WTC11 (cell line): ENCODE measurements around the gene RFTN1. TPM values are rescaled to one million over a fixed set of nuclear protein-coding genes. Genes with fewer than 3 reads are reported as not detected.
"Not testable (repeated sequence)": the region's sequence is repeated elsewhere in the genome, so short reads cannot be mapped to it uniquely, and the experiment has no call there.

Source experiments
- ATAC-seq: fragments of 200-7000 bp; cut with Tn5 transposase; 2 replicates; pipeline ENCODE4 v1.10.0; 2021; ENCODE audit warnings: mild to moderate bottlenecking, moderate library complexity
- CTCF ChIA-PET: fragments of 300-600 bp; sonication (Branson Sonifier 250); formaldehyde crosslinking; loops from one replicate; lab custom pipeline; 2021; ENCODE audit warnings: antibody characterized with exemption; lab: Charles Lee
- POLR2A ChIA-PET: fragments of 350-600 bp; sonication (Branson Sonifier 250); formaldehyde crosslinking; loops from one replicate; lab custom pipeline; 2021; ENCODE audit warnings: antibody characterized with exemption; lab: Charles Lee
- DNase-seq: peaks from one replicate; pipeline ENCODE4 v3.0.0; 2021; ENCODE audit warnings: low spot score
- H3K27ac Mint-ChIP-seq: 2 replicates; pipeline ENCODE4 v1.8.0; 2021; ENCODE audit warnings: mixed read lengths
- H3K27me3 Mint-ChIP-seq: 2 replicates; pipeline ENCODE4 v1.8.0; 2021; ENCODE audit warnings: low read depth, mild to moderate bottlenecking, moderate library complexity, mixed read lengths
- H3K36me3 Mint-ChIP-seq: 2 replicates; pipeline ENCODE4 v1.8.0; 2021; ENCODE audit warnings: mixed read lengths
- H3K4me1 Mint-ChIP-seq: 2 replicates; pipeline ENCODE4 v1.8.0; 2022; ENCODE audit warnings: mixed read lengths
- H3K4me3 Mint-ChIP-seq: 2 replicates; pipeline ENCODE4 v1.8.0; 2021; ENCODE audit warnings: mild to moderate bottlenecking, moderate library complexity, mixed read lengths
- H3K9me3 Mint-ChIP-seq: 2 replicates; pipeline ENCODE4 v1.8.0; 2021; ENCODE audit warnings: mixed read lengths
- AFF4 ChIP-seq: sonication (generic); formaldehyde crosslinking; IDR thresholded peaks from 2 replicates; pipeline ENCODE4 v1.8.1; 2023; ENCODE audit warnings: mild to moderate bottlenecking, missing genetic modification reagents, borderline replicate concordance
- ATF1 ChIP-seq: sonication (generic); formaldehyde crosslinking; IDR thresholded peaks from 2 replicates; pipeline ENCODE4 v1.8.1; 2023; ENCODE audit warnings: mild to moderate bottlenecking, moderate library complexity, missing genetic modification reagents
- CDX4 ChIP-seq: fragments of 250-450 bp; sonication (Bioruptor Pico); IDR thresholded peaks from 2 replicates; pipeline ENCODE4 v1.9.0; 2021; ENCODE audit warnings: moderate library complexity, mild to moderate bottlenecking, inconsistent platforms, borderline replicate concordance
- ELF4 ChIP-seq: sonication (generic); formaldehyde crosslinking; IDR thresholded peaks from 2 replicates; pipeline ENCODE4 v1.8.1; 2022; ENCODE audit warnings: low read depth, mild to moderate bottlenecking, moderate library complexity, missing genetic modification reagents
- ESRRA ChIP-seq: sonication (generic); formaldehyde crosslinking; IDR thresholded peaks from 2 replicates; pipeline ENCODE4 v1.8.1; 2022; ENCODE audit warnings: mild to moderate bottlenecking, missing genetic modification reagents, borderline replicate concordance
- GTF2I ChIP-seq: fragments of 250-450 bp; sonication (Bioruptor Pico); conservative IDR thresholded peaks from 2 replicates; pipeline ENCODE4 v1.4.0; 2021; ENCODE audit warnings: mild to moderate bottlenecking
- JAZF1 ChIP-seq: fragments of 250-450 bp; sonication (Bioruptor Pico); IDR thresholded peaks from 2 replicates; pipeline ENCODE4 v1.9.0; 2021; ENCODE audit warnings: moderate library complexity, mild to moderate bottlenecking, inconsistent platforms
- MLX ChIP-seq: sonication (generic); formaldehyde crosslinking; IDR thresholded peaks from 2 replicates; pipeline ENCODE4 v1.8.1; 2023; ENCODE audit warnings: mild to moderate bottlenecking, missing genetic modification reagents, moderate library complexity
- NFYB ChIP-seq: sonication (generic); formaldehyde crosslinking; conservative IDR thresholded peaks from 2 replicates; pipeline ENCODE4 v1.8.0; 2022; ENCODE audit warnings: low read depth, missing genetic modification reagents
- OVOL2 ChIP-seq: fragments of 250-450 bp; sonication (Bioruptor Pico); IDR thresholded peaks from 2 replicates; pipeline ENCODE4 v1.9.0; 2021; ENCODE audit warnings: mild to moderate bottlenecking, borderline replicate concordance
- TEAD4 ChIP-seq: sonication (generic); formaldehyde crosslinking; IDR thresholded peaks from 2 replicates; pipeline ENCODE4 v1.8.0; 2022; ENCODE audit warnings: mild to moderate bottlenecking, missing genetic modification reagents
- ZNF138 ChIP-seq: sonication (generic); formaldehyde crosslinking; conservative IDR thresholded peaks from 2 replicates; pipeline ENCODE4 v1.8.1; 2022; ENCODE audit warnings: mild to moderate bottlenecking, moderate library complexity, missing genetic modification reagents
- ZNF671 ChIP-seq: fragments of 250-450 bp; sonication (Bioruptor Pico); IDR thresholded peaks from 2 replicates; pipeline ENCODE4 v1.8.0; 2021; ENCODE audit warnings: mild to moderate bottlenecking
- total RNA-seq: library from RNA; stranded (reverse); gene quantifications from 3 replicates; pipeline ENCODE4 v1.2.3, GENCODE V29; 2021
- TF ChIP-seq, protein P1 (sequence below): sonication (generic); formaldehyde crosslinking; conservative IDR thresholded peaks from 2 replicates; pipeline ENCODE4 v1.8.1; 2022; ENCODE audit warnings: mild to moderate bottlenecking, missing genetic modification reagents
- TF ChIP-seq, protein P2 (sequence below): fragments of 250-450 bp; sonication (Bioruptor Pico); IDR thresholded peaks from 2 replicates; pipeline ENCODE4 v1.9.0; 2021; ENCODE audit warnings: mild to moderate bottlenecking

The RFTN1 gene
- total RNA-seq, 1 experiment from 2014 or later: 3.8 TPM

- Mint-ChIP-seq H3K27me3 (peaks cover 46% of the 10 kb centered on the region), H3K9me3 (peaks cover 23% of the 10 kb centered on the region), H3K4me3 (no peak overlapping the region), H3K36me3 (peaks cover 11% of the 10 kb centered on the region), H3K27ac (no peak overlapping the region), H3K4me1 (peaks cover 30% of the 10 kb centered on the region)
- ChIA-PET CTCF (interaction anchor here (1.2 kb wide), 1 partner anchor 204 kb away, joined by 4 read pairs; no protein-coding TSS in a partner anchor), POLR2A (no interaction called here)
- ATAC-seq (no peak), DNase-seq (no peak)
- TF ChIP-seq, protein P1, sequence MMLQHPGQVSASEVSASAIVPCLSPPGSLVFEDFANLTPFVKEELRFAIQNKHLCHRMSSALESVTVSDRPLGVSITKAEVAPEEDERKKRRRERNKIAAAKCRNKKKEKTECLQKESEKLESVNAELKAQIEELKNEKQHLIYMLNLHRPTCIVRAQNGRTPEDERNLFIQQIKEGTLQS (CRISPR knock-in tag): no peak
- TF ChIP-seq AFF4 (CRISPR knock-in tag): no peak
Observed at GRCh38 chr3:16494094-16494493, 19.4 kb downstream of the RFTN1 start.

GRCh38 chr3:16490062-16490619, 23.4 kb downstream of the RFTN1 start:
- no peak for DNase-seq
- Mint-ChIP-seq H3K9me3 (peaks cover 18% of the 10 kb centered on the region), H3K27ac (no peak overlapping the region), H3K4me3 (no peak overlapping the region), H3K27me3 (peaks cover 75% of the 10 kb centered on the region), H3K36me3 (peaks cover 9% of the 10 kb centered on the region), H3K4me1 (peaks cover 7% of the 10 kb centered on the region)
- POLR2A ChIA-PET: no interaction called here
- no peak for TF ChIP-seq ZNF671 (CRISPR knock-in tag)
- TF ChIP-seq ESRRA (CRISPR knock-in tag): no peak
- TF ChIP-seq NFYB (CRISPR knock-in tag): no peak
- no peak for TF ChIP-seq ZNF138
- no peak for TF ChIP-seq TEAD4 (CRISPR knock-in tag)
- TF ChIP-seq OVOL2 (CRISPR knock-in tag): no peak
- TF ChIP-seq ATF1 (CRISPR knock-in tag): no peak
- no peak for TF ChIP-seq MLX (CRISPR knock-in tag)
- no peak for TF ChIP-seq CDX4
- TF ChIP-seq, protein P2, sequence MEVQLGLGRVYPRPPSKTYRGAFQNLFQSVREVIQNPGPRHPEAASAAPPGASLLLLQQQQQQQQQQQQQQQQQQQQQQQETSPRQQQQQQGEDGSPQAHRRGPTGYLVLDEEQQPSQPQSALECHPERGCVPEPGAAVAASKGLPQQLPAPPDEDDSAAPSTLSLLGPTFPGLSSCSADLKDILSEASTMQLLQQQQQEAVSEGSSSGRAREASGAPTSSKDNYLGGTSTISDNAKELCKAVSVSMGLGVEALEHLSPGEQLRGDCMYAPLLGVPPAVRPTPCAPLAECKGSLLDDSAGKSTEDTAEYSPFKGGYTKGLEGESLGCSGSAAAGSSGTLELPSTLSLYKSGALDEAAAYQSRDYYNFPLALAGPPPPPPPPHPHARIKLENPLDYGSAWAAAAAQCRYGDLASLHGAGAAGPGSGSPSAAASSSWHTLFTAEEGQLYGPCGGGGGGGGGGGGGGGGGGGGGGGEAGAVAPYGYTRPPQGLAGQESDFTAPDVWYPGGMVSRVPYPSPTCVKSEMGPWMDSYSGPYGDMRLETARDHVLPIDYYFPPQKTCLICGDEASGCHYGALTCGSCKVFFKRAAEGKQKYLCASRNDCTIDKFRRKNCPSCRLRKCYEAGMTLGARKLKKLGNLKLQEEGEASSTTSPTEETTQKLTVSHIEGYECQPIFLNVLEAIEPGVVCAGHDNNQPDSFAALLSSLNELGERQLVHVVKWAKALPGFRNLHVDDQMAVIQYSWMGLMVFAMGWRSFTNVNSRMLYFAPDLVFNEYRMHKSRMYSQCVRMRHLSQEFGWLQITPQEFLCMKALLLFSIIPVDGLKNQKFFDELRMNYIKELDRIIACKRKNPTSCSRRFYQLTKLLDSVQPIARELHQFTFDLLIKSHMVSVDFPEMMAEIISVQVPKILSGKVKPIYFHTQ (CRISPR knock-in tag): no peak
- TF ChIP-seq ELF4 (CRISPR knock-in tag): no peak
- no peak for TF ChIP-seq JAZF1 (CRISPR knock-in tag)
- TF ChIP-seq GTF2I (CRISPR knock-in tag): no peak
- no peak for ATAC-seq
- CTCF ChIA-PET: no interaction called here

DNA sequence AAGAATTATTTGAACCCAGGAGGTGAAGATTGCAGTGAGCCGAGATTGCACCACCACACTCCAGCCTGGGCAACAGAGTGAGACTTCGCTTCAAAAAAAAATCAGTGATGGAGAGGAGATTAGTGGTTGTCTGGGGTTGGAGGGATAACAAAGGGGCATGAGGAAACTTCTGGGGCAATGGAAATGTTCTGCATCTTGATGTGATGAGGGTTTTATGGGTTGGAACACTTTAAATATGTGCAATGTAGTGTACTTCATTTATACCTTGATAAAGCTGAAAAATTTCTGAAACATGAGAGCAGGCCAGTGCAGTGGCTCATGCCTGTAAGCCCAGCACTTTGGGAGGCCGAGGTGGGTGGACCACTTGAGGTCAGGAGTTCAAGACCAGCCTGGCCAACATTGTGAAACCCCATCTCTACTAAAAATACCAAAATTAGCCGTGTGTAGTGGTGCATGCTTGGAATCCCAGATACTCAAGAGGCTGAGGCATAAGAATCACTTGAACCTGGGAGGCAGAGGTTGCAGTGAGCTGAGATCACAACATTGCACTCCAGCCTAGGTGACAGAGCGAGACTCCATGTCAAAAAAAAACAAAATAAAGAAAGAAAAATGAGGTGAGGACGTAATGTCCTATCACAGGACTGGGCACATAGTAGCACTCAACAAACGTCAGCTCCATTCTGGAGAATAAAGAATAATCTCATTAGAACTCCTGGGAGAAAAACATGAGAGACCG, 24.0 kb downstream of the RFTN1 start:
- DNase-seq, CTCF ChIA-PET, H3K4me1 Mint-ChIP-seq, H3K27ac Mint-ChIP-seq, H3K4me3 Mint-ChIP-seq, H3K36me3 Mint-ChIP-seq, ATAC-seq, POLR2A ChIA-PET: not testable (repeated sequence)
- Mint-ChIP-seq H3K27me3 (peaks cover 78% of the 10 kb centered on the region), H3K9me3 (peaks cover 18% of the 10 kb centered on the region)
